ENCODE data around the gene VRK3.
"Not testable (repeated sequence)": the region's sequence is repeated elsewhere in the genome, so short reads cannot be mapped to it uniquely, and the experiment has no call there.

The VRK3 gene

GRCh38 chr19:49953416-49953815 lies 71.8 kb downstream of the VRK3 start:
- no peak for DNase-seq

GRCh38 chr19:49952906-49953305 lies 72.3 kb downstream of the VRK3 start:
- DNase-seq, result no peak

- DNase-seq, result no peak
Measured at GRCh38 chr19:49952479-49952836, 72.7 kb downstream of the VRK3 start.

- no peak for DNase-seq
Measured at GRCh38 chr19:49951806-49952478, 73.2 kb downstream of the VRK3 start.

- no peak for DNase-seq
Measured at GRCh38 chr19:49950956-49951526, 74.1 kb downstream of the VRK3 start.

- no peak for DNase-seq
Measured at GRCh38 chr19:49950590-49950948, 74.6 kb downstream of the VRK3 start.

- DNase-seq, result no peak
Measured at GRCh38 chr19:49949742-49950589, 75.2 kb downstream of the VRK3 start.

- no peak for DNase-seq
Measured at GRCh38 chr19:49946415-49946814, 78.8 kb downstream of the VRK3 start.

GRCh38 chr19:49944567-49944966 lies 80.6 kb downstream of the VRK3 start:
- not testable (repeated sequence) for DNase-seq

- DNase-seq, result no peak
Measured at GRCh38 chr19:49940482-49940791, 84.7 kb downstream of the VRK3 start.

GRCh38 chr19:49939721-49940481 lies 85.3 kb downstream of the VRK3 start:
- no peak for DNase-seq

GRCh38 chr19:49938662-49939061 lies 86.5 kb downstream of the VRK3 start:
- DNase-seq, result no peak

GRCh38 chr19:49937750-49938381 lies 87.3 kb downstream of the VRK3 start:
- DNase-seq, result peak; percentile 87 to 88

GRCh38 chr19:49936549-49936948 lies 88.6 kb downstream of the VRK3 start:
- no peak for DNase-seq

GRCh38 chr19:49933643-49934042 lies 91.5 kb downstream of the VRK3 start:
- DNase-seq, result no peak

GRCh38 chr19:49932731-49933131 lies 92.4 kb downstream of the VRK3 start:
- DNase-seq, result peak in 1 of 2 donors; percentile 42

- no peak for DNase-seq
Measured at GRCh38 chr19:49932041-49932451, 93.1 kb downstream of the VRK3 start.

GRCh38 chr19:49931293-49932040 lies 93.7 kb downstream of the VRK3 start:
- DNase-seq, result no peak

- DNase-seq, result no peak
Measured at GRCh38 chr19:49930483-49931011, 94.6 kb downstream of the VRK3 start.

GRCh38 chr19:49929611-49930482 lies 95.3 kb downstream of the VRK3 start:
- peak; percentile 91 to 93 for DNase-seq

GRCh38 chr19:49929121-49929610 lies 96.0 kb downstream of the VRK3 start, which contains the start of the genes ATF5 and NUP62:
Gene ATF5 (plus strand): TSS chr19:49929205. CDS start chr19:49930851, 1,646 bp downstream.
Gene NUP62 (minus strand): TSS chr19:49929504. CDS start chr19:49909807, 19,697 bp downstream.
- peak; percentile 95 to 96 for DNase-seq

All from stimulated activated CD4-positive, alpha-beta T cell treated with anti-CD3 and anti-CD28 coated beads, Interleukin-2, amount 100 ng/mL, for 24 hours (primary cell).